Measurements from ENCODE around the gene RBFOX2. TPM values are rescaled to one million over a fixed set of nuclear protein-coding genes. Genes with fewer than 3 reads are reported as not detected.

RBFOX2 gene
- total and polyA plus RNA-seq, 2 donors (not counting 3 experiments of a cell fraction or from before 2014, with no cell fraction given): 125 to 142 TPM

DNA sequence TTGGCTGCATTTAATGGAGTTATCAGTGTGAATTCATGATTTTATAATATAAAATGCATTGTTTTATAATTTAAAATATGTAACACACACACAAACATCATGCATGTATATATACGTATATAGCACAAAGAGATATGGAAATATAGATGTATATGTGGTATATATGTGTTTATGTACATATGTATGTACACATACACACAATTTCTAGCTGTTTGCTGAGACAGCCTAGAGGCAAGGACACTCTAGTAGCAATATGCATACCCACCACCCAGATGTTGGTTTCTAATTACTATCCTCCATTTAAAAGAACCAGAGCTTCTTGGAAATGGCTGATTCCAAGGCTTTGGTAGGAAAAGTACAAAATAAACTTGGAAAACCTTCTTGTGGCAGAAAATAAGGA lies 50.4 kb downstream of the RBFOX2 start:
- ChIA-PET POLR2A (no interaction called here), CTCF (interaction anchor here (1.2 kb wide), 1 partner anchor 9 kb away, joined by 3 read pairs; no protein-coding TSS in a partner anchor)
- H3K27me3 ChIP-seq (ENCODE audit: control insufficient read depth in 2 of 2, insufficient read depth in 2 of 2, low read length in 2 of 2): no peaks in the 10 kb centered on the region
- H3K4me2 ChIP-seq (ENCODE audit: insufficient read depth, low read length): no peak overlapping the region
- H3K9me3 ChIP-seq (replicated peaks; ENCODE audit: control insufficient read depth, insufficient read depth, low read length): no peaks in the 10 kb centered on the region
- dilution Hi-C loops (cut with MboI; ENCODE audit: extremely low pct_ligation_motif_present, low sequenced_read_pairs) (no loop called here), intact Hi-C loops (cut with micrococcal nuclease) (no loop called here)
- no peaks in the 10 kb centered on the region for H3K36me3 ChIP-seq (ENCODE audit: control insufficient read depth in 2 of 2, extremely low read depth in 1 of 2, insufficient read depth in 2 of 2, low read length in 2 of 2)
- BruUV-seq (replicated peaks): no TSS peak
- H3K4me3 ChIP-seq (replicated peaks in 1 of 3; ENCODE audit: insufficient read depth in 1 of 3, low read depth in 1 of 3, low read length in 3 of 3): no peak overlapping the region
- FAIRE-seq (no peak), DNase-seq (ENCODE audit: low read depth, low spot score) (no peak)
- no peak overlapping the region for H3K9ac ChIP-seq (replicated peaks; ENCODE audit: extremely low read depth, insufficient read depth, low read length)
- peaks cover 11% of the 10 kb centered on the region for H3K4me1 ChIP-seq (ENCODE audit: control insufficient read depth, extremely low read depth, insufficient read depth, low read length)
- TF ChIP-seq POLR2AphosphoS5 (IDR thresholded peaks at IDR 0.05; ENCODE audit: insufficient read depth, low read depth, low read length) (no peak), CTCF (IDR thresholded peaks at IDR 0.05; ENCODE audit: extremely low read depth in 1 of 2, insufficient read depth in 1 of 2, low read depth in 1 of 2, low read length in 2 of 2) (no peak), EZH2 (IDR thresholded peaks at IDR 0.05; ENCODE audit: borderline replicate concordance, low read depth, low read length, severe bottlenecking) (no peak), POLR2A (IDR thresholded peaks at IDR 0.05; ENCODE audit: low read depth, low read length) (no peak), JUN (IDR thresholded peaks at IDR 0.05; ENCODE audit: borderline replicate concordance, insufficient read depth, insufficient read length, low read depth) (no peak), FOS (IDR thresholded peaks at IDR 0.05; ENCODE audit: borderline replicate concordance, insufficient read depth, low read length) (no peak), GATA2 (IDR thresholded peaks at IDR 0.05; ENCODE audit: insufficient read depth, insufficient read length, low read depth, low read length) (no peak)
- TF ChIP-seq, protein P1, sequence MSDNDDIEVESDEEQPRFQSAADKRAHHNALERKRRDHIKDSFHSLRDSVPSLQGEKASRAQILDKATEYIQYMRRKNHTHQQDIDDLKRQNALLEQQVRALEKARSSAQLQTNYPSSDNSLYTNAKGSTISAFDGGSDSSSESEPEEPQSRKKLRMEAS (IDR thresholded peaks at IDR 0.05; ENCODE audit: insufficient read depth, insufficient read length): no peak
- no peak overlapping the region for H2AFZ ChIP-seq (ENCODE audit: low read depth, low read length)
- no peaks in the 10 kb centered on the region for H3K9me1 ChIP-seq (replicated peaks; ENCODE audit: control insufficient read depth, extremely low read depth, insufficient read depth, low read length)
- H4K20me1 ChIP-seq (replicated peaks; ENCODE audit: control insufficient read depth, extremely low read depth, insufficient read depth, low read length): no peaks in the 10 kb centered on the region
- no peak overlapping the region for H3K27ac ChIP-seq (ENCODE audit: insufficient read depth, low read depth, low read length)
- H3K79me2 ChIP-seq (ENCODE audit: control insufficient read depth, insufficient read depth, low read length): peaks cover 52% of the 10 kb centered on the region
